Cardiac fibroblast (primary cell): ENCODE data around the gene RASD2.

ENCODE experiments used
- DNase-seq, 2 donors: peaks; one replicate each; pipeline versions ENCODE4 v3.0.0 to v3.0.0-alpha.2; 2010; ENCODE audit warnings: low read depth in 2 of 2
- H3K4me3 ChIP-seq, 2 donors: replicated peaks in 1 of 2; 1 replicate in 1 of 2; 2 replicates in 1 of 2; pipeline ENCODE4 v1.5.1; 2011; ENCODE audit warnings: low read depth in 2 of 2, low read length in 2 of 2, mild to moderate bottlenecking in 2 of 2, moderate library complexity in 1 of 2
- TF ChIP-seq, protein P1 (sequence below): IDR thresholded peaks from one replicate; pipeline ENCODE4 v1.5.1; 2011; ENCODE audit warnings: low read depth, mild to moderate bottlenecking, low read length, inconsistent platforms

RASD2 gene

DNA sequence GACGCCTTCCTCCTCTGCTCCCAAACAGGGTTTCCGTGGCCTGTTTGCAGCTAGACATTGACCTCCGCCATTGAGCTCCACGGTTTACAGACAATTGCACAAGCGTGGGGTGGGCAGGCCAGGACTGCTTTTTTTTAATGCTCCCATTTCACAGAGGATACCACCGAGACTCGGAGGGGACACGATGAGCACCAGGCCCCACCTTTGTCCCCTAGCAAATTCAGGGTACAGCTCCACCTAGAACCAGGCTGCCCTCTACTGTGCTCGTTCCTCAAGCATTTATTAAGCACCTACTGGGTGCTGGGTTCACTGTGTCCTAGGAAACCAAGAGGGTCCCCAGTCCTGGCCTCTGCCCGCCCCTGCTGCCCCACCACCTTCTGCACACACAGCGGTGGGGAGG, 12.2 kb downstream of the RASD2 start:
- TF ChIP-seq, protein P1, sequence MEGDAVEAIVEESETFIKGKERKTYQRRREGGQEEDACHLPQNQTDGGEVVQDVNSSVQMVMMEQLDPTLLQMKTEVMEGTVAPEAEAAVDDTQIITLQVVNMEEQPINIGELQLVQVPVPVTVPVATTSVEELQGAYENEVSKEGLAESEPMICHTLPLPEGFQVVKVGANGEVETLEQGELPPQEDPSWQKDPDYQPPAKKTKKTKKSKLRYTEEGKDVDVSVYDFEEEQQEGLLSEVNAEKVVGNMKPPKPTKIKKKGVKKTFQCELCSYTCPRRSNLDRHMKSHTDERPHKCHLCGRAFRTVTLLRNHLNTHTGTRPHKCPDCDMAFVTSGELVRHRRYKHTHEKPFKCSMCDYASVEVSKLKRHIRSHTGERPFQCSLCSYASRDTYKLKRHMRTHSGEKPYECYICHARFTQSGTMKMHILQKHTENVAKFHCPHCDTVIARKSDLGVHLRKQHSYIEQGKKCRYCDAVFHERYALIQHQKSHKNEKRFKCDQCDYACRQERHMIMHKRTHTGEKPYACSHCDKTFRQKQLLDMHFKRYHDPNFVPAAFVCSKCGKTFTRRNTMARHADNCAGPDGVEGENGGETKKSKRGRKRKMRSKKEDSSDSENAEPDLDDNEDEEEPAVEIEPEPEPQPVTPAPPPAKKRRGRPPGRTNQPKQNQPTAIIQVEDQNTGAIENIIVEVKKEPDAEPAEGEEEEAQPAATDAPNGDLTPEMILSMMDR: no peak
- H3K4me3 ChIP-seq: no peak overlapping the region
- no peak for DNase-seq

DNA sequence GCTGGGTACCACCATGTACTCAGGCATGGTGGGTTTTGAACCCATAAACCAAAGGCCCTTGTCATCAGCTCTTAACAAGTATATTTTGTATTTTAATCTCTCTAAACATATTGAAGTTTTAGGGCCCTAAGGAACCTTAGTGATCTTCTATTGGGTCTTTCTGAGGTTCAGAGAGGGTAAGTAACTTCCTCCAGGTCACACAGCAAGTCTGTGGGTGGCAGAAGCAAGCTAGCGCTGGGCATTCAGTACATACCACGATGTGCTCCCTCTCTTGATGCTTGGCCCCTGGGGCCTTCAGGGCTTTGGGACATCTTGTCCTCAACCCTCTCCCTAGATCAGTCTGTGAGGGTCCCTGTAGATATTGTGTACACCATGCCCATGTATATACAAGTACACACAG, 12.7 kb downstream of the RASD2 start:
- no peak overlapping the region for H3K4me3 ChIP-seq
- no peak for DNase-seq
- TF ChIP-seq, protein P1: no peak

DNA sequence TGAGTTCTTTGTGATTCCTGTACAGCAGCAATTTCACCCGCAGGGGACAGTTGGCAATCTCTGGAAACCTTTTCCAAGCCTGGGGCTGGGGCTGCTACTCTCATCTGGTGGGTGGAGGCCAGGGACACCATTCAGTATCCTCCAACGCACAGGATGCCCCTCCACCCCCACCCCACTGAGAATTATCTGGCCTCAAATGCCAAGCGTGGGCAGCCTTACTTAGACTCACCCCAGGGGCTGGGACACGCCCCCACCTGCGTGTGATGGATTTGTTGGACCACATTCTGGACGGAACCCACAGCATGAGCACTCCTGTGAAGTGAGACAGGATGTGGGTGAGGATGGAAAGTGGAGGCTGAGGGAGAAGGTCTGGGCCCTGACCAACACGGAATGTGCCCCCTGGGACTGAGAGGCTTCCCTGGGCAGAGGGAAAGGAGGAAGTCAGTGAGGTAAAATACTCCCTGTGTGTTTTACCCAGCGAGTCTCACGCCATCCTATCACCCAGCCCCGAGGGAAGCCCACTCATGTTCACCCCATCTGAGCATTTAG, 13.7 kb downstream of the RASD2 start:
- no peak overlapping the region for H3K4me3 ChIP-seq
- no peak for DNase-seq
- TF ChIP-seq, protein P1: no peak

DNA sequence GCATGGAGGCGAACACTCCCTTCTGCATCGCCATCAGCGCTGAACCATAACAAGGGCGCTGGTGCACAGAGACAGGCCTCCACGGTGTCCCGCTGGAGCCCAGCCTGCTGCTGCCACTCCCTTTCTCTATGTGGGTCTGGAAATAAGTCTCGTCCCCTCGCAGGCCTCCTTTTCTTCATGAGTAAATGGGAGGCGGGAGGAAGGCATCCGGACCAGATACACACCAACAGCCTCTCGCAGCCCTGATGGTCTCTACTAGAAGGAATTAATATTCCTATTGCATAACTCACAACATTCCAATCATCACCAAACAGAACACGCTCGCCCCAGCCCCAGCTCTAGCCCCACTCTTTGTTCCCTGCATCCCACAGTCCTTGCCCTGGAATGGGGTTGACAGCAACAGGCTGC, 14.9 kb downstream of the RASD2 start:
- H3K4me3 ChIP-seq: no peak overlapping the region
- TF ChIP-seq, protein P1: no peak
- DNase-seq: peak in 1 of 2 donors; percentile 40

DNA sequence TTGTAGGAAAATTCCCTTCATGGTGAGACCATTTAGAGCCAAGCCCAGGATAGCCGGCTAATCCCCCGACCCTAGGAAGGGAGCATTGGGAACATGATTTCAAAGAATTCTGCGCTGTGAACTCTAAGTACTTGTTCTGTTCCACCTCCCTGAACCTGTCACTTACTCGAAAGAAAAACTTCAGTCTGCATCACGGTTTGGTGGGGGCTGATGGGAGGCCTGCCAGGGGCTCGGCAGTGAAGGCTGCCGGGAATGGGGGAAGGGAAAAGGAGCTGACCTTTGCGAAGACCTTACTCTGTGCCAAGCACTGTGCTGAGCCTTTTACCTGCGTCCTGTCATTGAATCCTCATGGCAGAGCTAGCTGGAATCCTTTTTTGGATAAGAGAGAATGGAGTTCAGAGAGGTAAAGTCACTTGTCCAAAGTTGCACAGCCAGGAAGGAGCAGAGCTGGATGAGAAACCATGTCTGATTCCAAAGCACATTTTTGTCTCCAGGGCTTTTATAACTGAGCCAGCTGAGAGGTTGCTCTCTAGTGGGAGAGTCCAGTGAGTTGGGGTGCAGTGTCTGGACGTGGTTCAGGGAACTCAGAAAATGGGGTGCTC, 15.4 kb downstream of the RASD2 start:
- no peak overlapping the region for H3K4me3 ChIP-seq
- DNase-seq: no peak
- TF ChIP-seq, protein P1: no peak

DNA sequence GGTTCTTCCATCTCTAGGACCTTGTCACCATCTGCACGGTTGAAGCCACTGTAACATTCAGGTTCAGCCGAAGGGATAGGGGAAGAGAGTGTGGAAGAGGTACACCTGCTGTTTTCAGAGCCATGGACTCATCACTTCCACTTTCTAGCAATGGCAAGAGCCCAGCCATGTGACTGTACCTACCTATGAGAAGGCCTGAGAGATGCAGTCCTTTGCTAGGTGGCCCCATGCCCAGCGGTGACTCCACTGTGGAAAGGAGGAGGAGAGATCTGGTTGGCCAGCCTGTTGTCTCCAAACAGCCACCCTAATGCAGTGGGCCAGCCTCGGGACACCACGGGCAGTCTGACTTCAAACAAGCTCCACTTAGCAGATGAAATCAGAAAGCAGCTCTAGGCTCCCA, 16.0 kb downstream of the RASD2 start:
- DNase-seq: no peak
- TF ChIP-seq, protein P1: no peak
- no peak overlapping the region for H3K4me3 ChIP-seq

DNA sequence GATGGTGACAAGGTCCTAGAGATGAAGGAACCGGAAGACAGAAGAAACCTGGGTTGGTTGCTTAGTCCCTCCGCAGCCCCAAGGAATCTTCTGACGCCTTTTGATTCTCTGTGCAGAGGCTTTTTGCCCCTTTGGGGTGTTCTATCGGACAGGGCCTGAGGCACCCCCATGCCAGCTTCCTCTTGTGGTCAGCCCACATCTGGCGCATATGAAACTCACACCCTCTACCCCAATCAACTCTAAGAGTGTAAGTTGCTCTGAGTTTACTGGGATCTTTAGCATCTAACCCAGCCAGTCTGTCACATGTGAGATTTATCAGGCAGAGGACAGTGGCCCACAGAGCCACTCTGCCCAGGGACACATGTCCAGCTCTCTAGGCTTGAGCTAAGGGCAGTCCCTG, 17.4 kb downstream of the RASD2 start:
- TF ChIP-seq, protein P1: no peak
- no peak overlapping the region for H3K4me3 ChIP-seq
- DNase-seq: no peak
